ENCODE data around the gene ZNF333. TPM values are rescaled to one million over a fixed set of nuclear protein-coding genes. Genes with fewer than 3 reads are reported as not detected.

ZNF333 gene
- polyA plus RNA-seq (2012; ENCODE audit: insufficient read depth, insufficient read length, low read depth): 45.5 TPM

- TF ChIP-seq CTCF (IDR thresholded peaks at IDR 0.05; ENCODE audit: low read depth, low read length): no peak
- peak; percentile 99 for DNase-seq
- H3K4me3 ChIP-seq (ENCODE audit: low read depth, low read length): peak within 1 kb of the TSS; percentile 85
- H3K27me3 ChIP-seq: no peaks in the 10 kb centered on the region
- no peaks in the 10 kb centered on the region for H3K36me3 ChIP-seq
- no peaks in the 10 kb centered on the region for H3K4me1 ChIP-seq
- H3K9me3 ChIP-seq: no peaks in the 10 kb centered on the region
These were observed at the start of gene ZNF333 for GRCh38 chr19:14689598-14690503. Gene ZNF333, plus strand, starts transcription at chr19:14690048. Its CDS starts 3,444 bp downstream, at chr19:14693492.

- Histone ChIP-seq H3K9me3 (no peaks in the 10 kb centered on the region), H3K27me3 (no peaks in the 10 kb centered on the region), H3K4me3 (ENCODE audit: low read depth, low read length) (no peak overlapping the region), H3K4me1 (no peaks in the 10 kb centered on the region), H3K36me3 (no peaks in the 10 kb centered on the region)
- no peak for TF ChIP-seq CTCF (IDR thresholded peaks at IDR 0.05; ENCODE audit: low read depth, low read length)
- no peak for DNase-seq
These were observed 41.3 kb upstream of the ZNF333 start for GRCh38 chr19:14648506-14648905.

GRCh38 chr19:14649020-14649419, 40.8 kb upstream of the ZNF333 start:
- Histone ChIP-seq H3K36me3 (no peaks in the 10 kb centered on the region), H3K27me3 (no peaks in the 10 kb centered on the region), H3K9me3 (no peaks in the 10 kb centered on the region), H3K4me3 (ENCODE audit: low read depth, low read length) (no peak overlapping the region), H3K4me1 (no peaks in the 10 kb centered on the region)
- DNase-seq: no peak
- TF ChIP-seq CTCF (IDR thresholded peaks at IDR 0.05; ENCODE audit: low read depth, low read length): no peak

GRCh38 chr19:14650161-14650560, 39.7 kb upstream of the ZNF333 start:
- Histone ChIP-seq H3K27me3 (no peaks in the 10 kb centered on the region), H3K36me3 (no peaks in the 10 kb centered on the region), H3K4me1 (no peaks in the 10 kb centered on the region), H3K4me3 (ENCODE audit: low read depth, low read length) (no peak overlapping the region), H3K9me3 (no peaks in the 10 kb centered on the region)
- no peak for DNase-seq
- TF ChIP-seq CTCF (IDR thresholded peaks at IDR 0.05; ENCODE audit: low read depth, low read length): no peak

- TF ChIP-seq CTCF (IDR thresholded peaks at IDR 0.05; ENCODE audit: low read depth, low read length): no peak
- no peaks in the 10 kb centered on the region for H3K36me3 ChIP-seq
- H3K4me3 ChIP-seq (ENCODE audit: low read depth, low read length): no peak overlapping the region
- peaks cover 17% of the 10 kb centered on the region for H3K27me3 ChIP-seq
- no peaks in the 10 kb centered on the region for H3K9me3 ChIP-seq
- H3K4me1 ChIP-seq: no peaks in the 10 kb centered on the region
- no peak for DNase-seq
These were observed 34.9 kb upstream of the ZNF333 start for GRCh38 chr19:14654786-14655560.

All from BE2C (cell line).